Left renal pelvis (tissue), 4 donors: Measurements from ENCODE around the gene CTBP2. TPM values are rescaled to one million over a fixed set of nuclear protein-coding genes. Genes with fewer than 3 reads are reported as not detected.
"Not testable (repeated sequence)": the region's sequence is repeated elsewhere in the genome, so short reads cannot be mapped to it uniquely, and the experiment has no call there.

Experiments used
- DNase-seq, 4 donors: peaks; one replicate each; pipeline ENCODE4 v3.0.0-alpha.2; 2013; ENCODE audit warnings: low read depth in 4 of 4, low spot score in 3 of 4
- polyA plus RNA-seq, 4 donors: library from polyadenylated mRNA; unstranded; fragments of 120-200 nt; gene quantifications; one replicate each; pipeline ENCODE4 v1.2.1, GENCODE V29; 2013; ENCODE audit not compliant: insufficient read length in 4 of 4

Gene CTBP2
- polyA plus RNA-seq, 4 donors = 44.4 to 90.5 (median 87.6) TPM

GRCh38 chr10:125187238-125188194 lies 27.2 kb upstream of the CTBP2 start:
- no peak for DNase-seq

DNA sequence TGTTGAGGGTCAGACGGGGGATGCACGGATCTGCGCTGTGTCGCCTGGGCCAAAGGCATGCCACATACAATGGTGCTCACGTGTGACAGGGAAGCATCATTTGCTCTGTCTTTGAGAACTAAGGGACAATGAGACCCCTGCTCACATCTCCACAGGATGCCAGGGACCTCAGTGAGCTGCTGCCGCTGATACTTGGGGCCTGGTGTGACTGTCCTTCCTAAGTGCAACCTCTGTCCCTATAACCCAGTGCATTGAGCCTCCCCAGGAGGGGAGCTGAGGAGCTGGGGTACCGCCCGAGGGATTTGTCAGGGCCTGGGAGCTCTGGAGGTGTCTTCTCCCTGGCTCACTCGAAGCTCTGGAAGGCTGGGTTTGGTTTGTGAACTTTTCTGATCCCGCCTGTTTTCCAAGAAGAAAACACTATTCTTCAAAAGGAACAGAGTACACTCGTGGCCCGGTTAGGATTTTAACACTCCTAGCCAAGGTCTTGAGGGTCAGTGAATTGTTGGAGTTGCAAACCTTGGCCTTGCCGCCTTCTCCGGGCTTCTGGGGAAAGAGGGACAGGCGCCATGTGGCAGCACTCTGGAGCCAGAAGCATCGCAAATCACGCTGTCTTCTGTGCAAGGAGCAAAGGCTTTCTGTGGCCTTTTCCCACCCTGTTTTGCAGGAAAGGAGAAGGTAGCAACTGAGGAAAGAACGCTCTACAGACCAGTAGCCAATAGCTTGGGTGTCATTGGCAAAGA lies 26.2 kb upstream of the CTBP2 start:
- DNase-seq = no peak

DNA sequence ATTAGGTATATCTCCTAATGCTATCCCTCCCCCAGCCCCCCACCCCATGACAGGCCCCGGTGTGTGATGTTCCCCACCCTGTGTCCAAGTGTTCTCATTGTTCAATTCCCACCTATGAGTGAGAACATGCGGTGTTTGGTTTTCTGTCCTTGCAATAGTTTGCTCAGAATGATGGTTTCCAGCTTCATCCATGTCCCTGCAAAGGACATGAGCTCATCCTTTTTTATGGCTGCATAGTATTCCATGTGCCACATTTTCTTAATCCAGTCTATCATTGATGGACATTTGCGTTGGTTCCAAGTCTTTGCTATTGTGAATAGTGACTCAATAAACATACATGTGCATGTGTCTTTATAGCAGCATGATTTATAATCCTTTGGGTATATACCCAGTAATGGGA lies 18.7 kb upstream of the CTBP2 start:
- DNase-seq = not testable (repeated sequence)

GRCh38 chr10:125177641-125178640 lies 17.6 kb upstream of the CTBP2 start:
- DNase-seq = no peak

GRCh38 chr10:125175807-125176206 lies 15.4 kb upstream of the CTBP2 start:
- no peak for DNase-seq

DNA sequence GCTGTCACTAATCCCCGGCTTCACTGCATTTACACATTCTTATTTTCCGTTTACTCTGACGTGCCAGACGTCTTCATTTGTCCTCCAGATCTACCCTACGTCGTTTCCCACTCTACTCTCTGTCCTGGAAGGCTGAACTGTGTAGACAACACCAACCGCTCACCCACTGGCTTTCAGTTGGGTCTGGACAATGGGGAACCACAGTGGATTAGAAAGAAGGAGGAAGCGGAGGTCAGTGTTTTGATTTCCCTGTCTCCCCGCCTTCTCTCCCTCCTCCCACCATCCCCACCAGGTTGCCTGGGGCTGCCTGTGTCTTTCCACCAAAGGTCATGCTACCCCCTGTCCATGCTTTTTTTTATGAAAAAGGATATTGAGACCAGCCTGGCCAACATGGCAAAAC lies 14.0 kb upstream of the CTBP2 start:
- no peak for DNase-seq

GRCh38 chr10:125172694-125173093 lies 12.3 kb upstream of the CTBP2 start:
- no peak for DNase-seq

GRCh38 chr10:125171402-125172306 lies 11.3 kb upstream of the CTBP2 start:
- DNase-seq = no peak

GRCh38 chr10:125169915-125170314 lies 9.6 kb upstream of the CTBP2 start:
- no peak for DNase-seq

GRCh38 chr10:125169279-125169678 lies 8.9 kb upstream of the CTBP2 start:
- DNase-seq = no peak

- DNase-seq = no peak
Measured at GRCh38 chr10:125166658-125167057, 6.3 kb upstream of the CTBP2 start.

- DNase-seq = no peak
Measured at GRCh38 chr10:125165584-125166573, 5.5 kb upstream of the CTBP2 start.

GRCh38 chr10:125164421-125164820 lies 4.1 kb upstream of the CTBP2 start:
- DNase-seq = no peak

- no peak for DNase-seq
Measured at GRCh38 chr10:125163803-125164202, 3.4 kb upstream of the CTBP2 start.

DNA sequence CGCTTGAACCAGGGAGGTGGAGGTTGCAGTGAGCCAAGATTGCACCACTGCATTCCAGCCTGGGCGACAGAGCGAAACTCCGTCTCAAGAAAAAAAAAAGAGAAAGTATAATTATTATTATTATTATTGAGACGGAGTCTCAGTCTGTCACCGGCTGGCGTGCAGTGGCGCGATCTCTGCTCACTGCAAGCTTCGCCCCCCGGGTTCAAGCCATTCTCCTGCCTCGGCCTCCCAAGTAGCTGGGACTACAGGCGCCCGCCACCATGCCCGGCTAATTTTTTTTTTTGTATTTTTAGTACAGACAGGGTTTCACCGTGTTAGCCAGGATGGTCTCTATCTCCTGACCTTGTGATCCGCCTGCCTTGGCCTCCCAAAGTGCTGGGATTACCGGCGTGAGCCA lies 2.9 kb upstream of the CTBP2 start:
- DNase-seq = not testable (repeated sequence)

GRCh38 chr10:125162120-125162931 lies 2.0 kb upstream of the CTBP2 start:
- no peak for DNase-seq

DNA sequence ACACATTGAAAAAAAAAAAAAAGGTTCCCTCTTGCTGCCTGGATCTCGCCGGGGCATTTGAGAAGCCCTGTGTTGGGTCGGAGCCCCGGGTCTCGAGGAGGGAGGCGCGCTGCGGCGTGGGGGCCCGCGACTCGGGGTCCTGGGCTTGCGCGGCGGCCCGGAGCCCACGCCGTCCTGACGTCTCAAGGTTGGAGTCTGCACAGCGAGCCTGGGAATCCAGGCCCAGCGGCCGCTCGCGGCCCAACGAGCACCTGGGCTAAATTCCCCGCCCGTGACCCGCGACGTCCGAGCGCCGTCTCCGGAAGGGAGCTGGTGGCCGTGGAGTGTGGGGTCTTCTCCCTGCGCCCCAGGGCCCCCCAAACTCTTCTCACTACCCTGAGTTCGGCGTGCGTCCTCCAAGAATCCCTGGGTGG lies 1.4 kb upstream of the CTBP2 start:
- DNase-seq = no peak
